ENCODE data around the gene TANC1.

DNA sequence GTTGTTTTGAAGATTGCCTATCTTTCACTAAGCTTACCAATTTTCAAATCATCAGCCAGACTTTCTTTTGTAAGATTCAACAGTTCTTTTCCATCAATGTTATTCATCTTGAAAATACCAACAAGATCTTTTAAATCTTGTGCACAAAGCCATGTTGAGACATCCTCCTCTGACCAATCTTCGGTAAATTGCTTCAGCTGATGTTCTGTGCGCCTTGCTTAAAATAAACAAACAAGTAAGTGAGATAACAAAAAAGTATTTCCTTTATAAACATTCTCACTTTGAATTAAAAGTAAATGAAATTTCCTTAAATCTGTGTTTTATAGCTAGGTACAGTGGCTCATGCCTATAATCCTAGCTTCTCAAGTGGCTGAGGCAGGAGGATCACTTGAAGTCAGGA lies 287.7 kb downstream of the TANC1 start:
- TF ChIP-seq, protein P1, sequence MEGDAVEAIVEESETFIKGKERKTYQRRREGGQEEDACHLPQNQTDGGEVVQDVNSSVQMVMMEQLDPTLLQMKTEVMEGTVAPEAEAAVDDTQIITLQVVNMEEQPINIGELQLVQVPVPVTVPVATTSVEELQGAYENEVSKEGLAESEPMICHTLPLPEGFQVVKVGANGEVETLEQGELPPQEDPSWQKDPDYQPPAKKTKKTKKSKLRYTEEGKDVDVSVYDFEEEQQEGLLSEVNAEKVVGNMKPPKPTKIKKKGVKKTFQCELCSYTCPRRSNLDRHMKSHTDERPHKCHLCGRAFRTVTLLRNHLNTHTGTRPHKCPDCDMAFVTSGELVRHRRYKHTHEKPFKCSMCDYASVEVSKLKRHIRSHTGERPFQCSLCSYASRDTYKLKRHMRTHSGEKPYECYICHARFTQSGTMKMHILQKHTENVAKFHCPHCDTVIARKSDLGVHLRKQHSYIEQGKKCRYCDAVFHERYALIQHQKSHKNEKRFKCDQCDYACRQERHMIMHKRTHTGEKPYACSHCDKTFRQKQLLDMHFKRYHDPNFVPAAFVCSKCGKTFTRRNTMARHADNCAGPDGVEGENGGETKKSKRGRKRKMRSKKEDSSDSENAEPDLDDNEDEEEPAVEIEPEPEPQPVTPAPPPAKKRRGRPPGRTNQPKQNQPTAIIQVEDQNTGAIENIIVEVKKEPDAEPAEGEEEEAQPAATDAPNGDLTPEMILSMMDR (IDR thresholded peaks at IDR 0.05): no peak
- no peak for TF ChIP-seq POLR2A (IDR thresholded peaks at IDR 0.05)

Data from right lobe of liver (tissue), 4 donors.